Naive B cell (primary cell): ENCODE measurements around the gene PABPC1L. TPM values are rescaled to one million over a fixed set of nuclear protein-coding genes. Genes with fewer than 3 reads are reported as not detected.

Experiments
- ATAC-seq, 2 donors: fragments of 150-1000 bp; cut with Tn5 transposase; 2 replicates each; pipeline ENCODE4 v1.10.0; 2021; ENCODE audit warnings: low read depth in 2 of 2, mild to moderate bottlenecking in 2 of 2, moderate library complexity in 2 of 2
- DNase-seq: peaks from one replicate; pipeline ENCODE4 v3.0.0; 2022
- H3K27ac Mint-ChIP-seq, 6 donors: one replicate each; pipeline ENCODE4 v1.8.0; 2020 to 2022; ENCODE audit warnings: mild to moderate bottlenecking in 6 of 6, mixed read lengths in 6 of 6, moderate library complexity in 5 of 6, inconsistent platforms in 2 of 6
- H3K27me3 Mint-ChIP-seq, 3 donors: one replicate each; pipeline ENCODE4 v1.8.0; 2021 to 2022; ENCODE audit warnings: mixed read lengths in 3 of 3, mild to moderate bottlenecking in 1 of 3
- H3K36me3 Mint-ChIP-seq, 2 donors: one replicate each; pipeline ENCODE4 v1.8.0; 2020 to 2022; ENCODE audit warnings: mixed read lengths in 2 of 2, inconsistent platforms in 1 of 2, mild to moderate bottlenecking in 1 of 2
- H3K4me1 Mint-ChIP-seq, 3 donors: one replicate each; pipeline ENCODE4 v1.8.0; 2020 to 2022; ENCODE audit warnings: mixed read lengths in 3 of 3, inconsistent platforms in 1 of 3, mild to moderate bottlenecking in 1 of 3, moderate library complexity in 1 of 3
- H3K4me3 Mint-ChIP-seq, 8 donors: one replicate each; pipeline ENCODE4 v1.8.0; 2020 to 2022; ENCODE audit warnings: mild to moderate bottlenecking in 8 of 8, mixed read lengths in 8 of 8, moderate library complexity in 8 of 8, inconsistent platforms in 2 of 8
- H3K9me3 Mint-ChIP-seq, 7 donors: one replicate each; pipeline ENCODE4 v1.8.0; 2020 to 2022; ENCODE audit warnings: mixed read lengths in 7 of 7, mild to moderate bottlenecking in 5 of 7, inconsistent platforms in 2 of 7, moderate library complexity in 1 of 7
- polyA plus RNA-seq, 6 donors: library from polyadenylated mRNA; unstranded; fragments of 300-500 nt; fragmentation: Illumina TruSeq; gene quantifications; one replicate each; pipeline ENCODE4 v1.2.3, GENCODE V29; 2021; ENCODE audit warnings: low read depth in 6 of 6

Gene PABPC1L
- polyA plus RNA-seq, 6 donors from 2014 or later, result 0.75 to 5.2 (median 1.3) TPM; not detected in 1

- no peak overlapping the region for H3K4me3 Mint-ChIP-seq
- H3K36me3 Mint-ChIP-seq, result peaks cover 7 to 11% of the 10 kb centered on the region in 2 donors
- no peaks in the 10 kb centered on the region for H3K4me1 Mint-ChIP-seq
- ATAC-seq (no peak), DNase-seq (no peak)
- peak overlapping the region in 2 of 6 donors; percentile 9 to 86 for H3K27ac Mint-ChIP-seq
- H3K27me3 Mint-ChIP-seq, result no peaks in the 10 kb centered on the region
- H3K9me3 Mint-ChIP-seq, result no peaks in the 10 kb centered on the region
Observed at GRCh38 chr20:44936510-44936909, 26.6 kb downstream of the PABPC1L start.

GRCh38 chr20:44938637-44939036 is 28.8 kb downstream of the PABPC1L start:
- no peaks in the 10 kb centered on the region for H3K27me3 Mint-ChIP-seq
- DNase-seq, result no peak
- no peak overlapping the region for H3K4me3 Mint-ChIP-seq
- no peaks in the 10 kb centered on the region for H3K9me3 Mint-ChIP-seq
- peak overlapping the region in 1 of 6 donors; percentile 85 for H3K27ac Mint-ChIP-seq
- H3K36me3 Mint-ChIP-seq, result peaks cover 7 to 16% of the 10 kb centered on the region in 2 donors
- ATAC-seq, result no peak
- H3K4me1 Mint-ChIP-seq, result no peaks in the 10 kb centered on the region

GRCh38 chr20:44941120-44941691 is 31.3 kb downstream of the PABPC1L start:
- no peak overlapping the region for H3K4me3 Mint-ChIP-seq
- H3K4me1 Mint-ChIP-seq, result peaks cover 0 to under 1% (median 0%) of the 10 kb centered on the region in 3 donors
- DNase-seq (no peak), ATAC-seq (no peak)
- no peaks in the 10 kb centered on the region for H3K27me3 Mint-ChIP-seq
- peaks cover 7 to 10% of the 10 kb centered on the region in 2 donors for H3K36me3 Mint-ChIP-seq
- peak overlapping the region in 3 of 6 donors; percentile 24 to 79 (median 29) for H3K27ac Mint-ChIP-seq
- no peaks in the 10 kb centered on the region for H3K9me3 Mint-ChIP-seq

GRCh38 chr20:44942264-44942973 is 32.6 kb downstream of the PABPC1L start:
- peaks cover 7 to 15% of the 10 kb centered on the region in 2 donors for H3K36me3 Mint-ChIP-seq
- H3K9me3 Mint-ChIP-seq, result no peaks in the 10 kb centered on the region
- no peak for DNase-seq
- H3K27ac Mint-ChIP-seq, result peak overlapping the region in 2 of 6 donors; percentile 60 to 67
- no peak for ATAC-seq
- peaks cover 0 to 8% (median 3%) of the 10 kb centered on the region in 3 donors for H3K4me1 Mint-ChIP-seq
- H3K27me3 Mint-ChIP-seq, result no peaks in the 10 kb centered on the region
- no peak overlapping the region for H3K4me3 Mint-ChIP-seq

DNA sequence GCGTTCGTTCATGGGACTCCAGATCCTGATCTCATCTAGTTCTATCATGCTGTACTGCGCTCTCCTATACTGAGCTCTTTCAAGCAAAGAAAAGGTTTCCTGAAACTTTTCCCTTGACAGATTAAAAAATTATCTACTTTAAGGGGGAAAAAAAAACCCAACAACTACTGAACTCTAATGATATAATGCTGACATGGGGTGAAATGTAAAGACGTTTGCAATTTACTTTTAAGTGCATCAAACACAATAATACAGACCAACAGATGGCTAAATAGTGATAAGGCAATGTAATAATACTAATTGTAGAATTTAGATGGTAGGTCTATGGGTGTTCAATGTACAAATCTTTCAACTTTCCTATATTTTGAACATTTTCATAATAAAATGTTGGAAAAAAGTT is 34.0 kb downstream of the PABPC1L start:
- no peak overlapping the region for H3K4me3 Mint-ChIP-seq
- H3K27ac Mint-ChIP-seq, result peak overlapping the region in 2 of 6 donors; percentile 25 to 38
- H3K36me3 Mint-ChIP-seq, result peaks cover 7 to 24% of the 10 kb centered on the region in 2 donors

DNA sequence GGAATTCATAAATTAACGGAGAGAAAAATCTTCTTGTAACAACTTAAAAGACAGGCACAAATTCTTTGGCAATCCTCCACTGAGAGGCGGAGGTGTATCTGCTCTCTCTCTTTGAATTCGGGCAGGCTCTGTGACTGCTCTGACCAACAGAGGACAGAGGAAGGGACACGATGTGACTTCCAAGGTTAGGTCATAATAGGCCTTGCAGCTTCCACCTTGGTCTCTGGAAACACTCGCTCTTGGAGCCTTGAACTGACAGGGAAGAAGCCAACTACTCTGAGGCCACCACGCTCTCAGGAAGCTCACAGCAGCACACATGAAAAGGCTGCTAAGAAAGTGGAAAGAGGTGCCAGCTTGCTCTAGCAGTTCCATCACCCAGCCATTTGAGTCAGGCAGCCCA is 35.4 kb downstream of the PABPC1L start:
- H3K4me3 Mint-ChIP-seq, result no peak overlapping the region
- ATAC-seq (no peak), DNase-seq (no peak)
- no peaks in the 10 kb centered on the region for H3K9me3 Mint-ChIP-seq
- peaks cover 13 to 28% of the 10 kb centered on the region in 2 donors for H3K36me3 Mint-ChIP-seq
- peaks cover 0 to 8% (median 3%) of the 10 kb centered on the region in 3 donors for H3K4me1 Mint-ChIP-seq
- peak overlapping the region in 2 of 6 donors; percentile 21 to 47 for H3K27ac Mint-ChIP-seq
- no peaks in the 10 kb centered on the region for H3K27me3 Mint-ChIP-seq

More for the DNA sequence above, 34.0 kb downstream of the PABPC1L start:
- Mint-ChIP-seq H3K27me3 (no peaks in the 10 kb centered on the region), H3K4me1 (peaks cover 0 to 8% (median 3%) of the 10 kb centered on the region in 3 donors), H3K9me3 (no peaks in the 10 kb centered on the region)
- no peak for DNase-seq
- ATAC-seq, result no peak

- no peak for DNase-seq
- Mint-ChIP-seq H3K4me3 (no peak overlapping the region), H3K4me1 (peaks cover 0 to 8% (median 3%) of the 10 kb centered on the region in 3 donors), H3K27me3 (no peaks in the 10 kb centered on the region), H3K9me3 (no peaks in the 10 kb centered on the region), H3K27ac (peak overlapping the region in 2 of 6 donors; percentile 5 to 44), H3K36me3 (peaks cover 8 to 32% of the 10 kb centered on the region in 2 donors)
- ATAC-seq, result no peak
Observed at GRCh38 chr20:44946271-44946852, 36.5 kb downstream of the PABPC1L start.

DNA sequence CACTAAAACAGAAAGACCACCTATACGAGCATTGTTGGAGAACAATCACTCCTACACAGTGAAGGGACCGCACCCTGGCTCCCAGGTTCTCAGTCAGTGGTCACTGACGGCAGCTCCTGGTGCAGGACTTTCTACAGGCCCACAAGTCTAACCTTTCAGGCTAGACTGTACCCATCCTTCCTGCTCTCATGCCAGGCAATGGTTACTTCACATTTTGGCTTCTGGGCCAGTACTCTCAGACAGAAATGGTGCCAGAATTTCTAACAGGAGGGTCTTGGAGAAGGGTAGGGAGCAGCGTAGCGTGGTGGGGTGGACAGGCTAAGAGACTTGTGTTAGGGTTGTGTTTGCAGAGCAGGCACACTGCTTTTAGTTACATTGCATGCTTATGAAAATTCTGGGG is 38.2 kb downstream of the PABPC1L start:
- peaks cover 10 to 17% (median 11%) of the 10 kb centered on the region in 3 donors for H3K4me1 Mint-ChIP-seq
- H3K9me3 Mint-ChIP-seq, result no peaks in the 10 kb centered on the region
- no peak overlapping the region for H3K4me3 Mint-ChIP-seq
- H3K36me3 Mint-ChIP-seq, result peaks cover 18 to 40% of the 10 kb centered on the region in 2 donors
- peak overlapping the region in 2 of 6 donors; percentile 12 to 16 for H3K27ac Mint-ChIP-seq
- ATAC-seq (no peak), DNase-seq (no peak)
- H3K27me3 Mint-ChIP-seq, result no peaks in the 10 kb centered on the region

DNA sequence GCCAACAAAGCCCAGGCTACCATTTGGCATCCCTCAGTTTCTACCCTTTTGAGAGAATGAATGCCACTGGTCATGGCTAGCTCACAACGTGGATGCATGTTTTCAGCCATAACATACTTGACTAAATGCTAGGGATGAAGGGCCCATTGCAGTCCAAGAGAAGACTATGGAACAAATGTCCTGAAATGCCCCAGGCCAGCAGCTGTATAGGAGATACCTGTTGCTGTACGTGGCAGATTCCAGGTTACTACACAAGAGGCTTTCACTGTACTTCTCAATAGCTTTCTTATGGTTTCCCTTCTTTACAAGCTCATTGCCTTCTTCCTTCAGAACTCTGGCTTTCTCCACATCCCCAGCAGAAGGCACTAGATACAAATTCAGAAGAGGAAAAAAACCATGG is 38.7 kb downstream of the PABPC1L start:
- H3K27ac Mint-ChIP-seq, result peak overlapping the region in 5 of 6 donors; percentile 12 to 65 (median 16)
- H3K27me3 Mint-ChIP-seq, result no peaks in the 10 kb centered on the region
- DNase-seq (no peak), ATAC-seq (no peak)
- no peaks in the 10 kb centered on the region for H3K9me3 Mint-ChIP-seq
- peaks cover 22 to 43% of the 10 kb centered on the region in 2 donors for H3K36me3 Mint-ChIP-seq
- H3K4me1 Mint-ChIP-seq, result peaks cover 14 to 21% (median 15%) of the 10 kb centered on the region in 3 donors
- no peak overlapping the region for H3K4me3 Mint-ChIP-seq

GRCh38 chr20:44950368-44950767 is 40.5 kb downstream of the PABPC1L start:
- Mint-ChIP-seq H3K9me3 (no peaks in the 10 kb centered on the region), H3K4me3 (no peak overlapping the region), H3K27ac (peak overlapping the region in 2 of 6 donors; percentile 1 to 12), H3K4me1 (peaks cover 30 to 37% (median 33%) of the 10 kb centered on the region in 3 donors), H3K36me3 (peaks cover 34 to 52% of the 10 kb centered on the region in 2 donors), H3K27me3 (no peaks in the 10 kb centered on the region)
- ATAC-seq (no peak), DNase-seq (no peak)

- H3K36me3 Mint-ChIP-seq, result peaks cover 34 to 45% of the 10 kb centered on the region in 2 donors
- H3K27ac Mint-ChIP-seq, result peak overlapping the region in 5 of 6 donors; percentile 43 to 95 (median 67)
- H3K4me3 Mint-ChIP-seq, result no peak overlapping the region
- H3K4me1 Mint-ChIP-seq, result peaks cover 46 to 53% (median 52%) of the 10 kb centered on the region in 3 donors
- ATAC-seq (no peak), DNase-seq (no peak)
- H3K9me3 Mint-ChIP-seq, result no peaks in the 10 kb centered on the region
- H3K27me3 Mint-ChIP-seq, result no peaks in the 10 kb centered on the region
Observed at GRCh38 chr20:44952731-44953130, 42.9 kb downstream of the PABPC1L start.

DNA sequence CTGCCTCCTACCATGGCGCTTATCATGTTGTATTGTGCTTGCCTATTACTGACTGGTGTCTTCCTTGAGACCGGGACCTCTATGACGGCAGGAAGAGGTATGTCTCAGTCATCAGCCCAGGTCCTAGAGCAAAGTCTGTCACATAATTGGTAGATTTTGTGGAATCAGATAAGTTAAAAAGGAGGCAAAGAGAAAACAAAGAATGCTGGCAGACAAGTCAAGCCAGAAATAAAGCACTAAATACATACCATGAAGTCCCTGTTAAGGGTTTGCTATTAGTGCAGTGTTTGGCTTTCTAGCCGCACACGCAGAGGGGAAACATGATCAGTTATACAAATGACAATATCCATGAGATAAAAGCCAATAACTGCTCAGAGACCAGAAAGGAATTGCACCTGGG is 44.4 kb downstream of the PABPC1L start:
- peak overlapping the region in 3 of 6 donors; percentile 16 to 80 (median 67) for H3K27ac Mint-ChIP-seq
- no peaks in the 10 kb centered on the region for H3K9me3 Mint-ChIP-seq
- no peak for ATAC-seq
- H3K4me3 Mint-ChIP-seq, result peak overlapping the region in 1 of 8 donors; percentile 67
- no peaks in the 10 kb centered on the region for H3K27me3 Mint-ChIP-seq
- peaks cover 61 to 68% (median 67%) of the 10 kb centered on the region in 3 donors for H3K4me1 Mint-ChIP-seq
- DNase-seq, result no peak
- peaks cover 34 to 37% of the 10 kb centered on the region in 2 donors for H3K36me3 Mint-ChIP-seq

GRCh38 chr20:44955270-44955669 is 45.4 kb downstream of the PABPC1L start:
- Mint-ChIP-seq H3K4me1 (peaks cover 68 to 75% (median 74%) of the 10 kb centered on the region in 3 donors), H3K27ac (peak overlapping the region; percentile 68 to 95 (median 92)), H3K36me3 (peaks cover 28 to 33% of the 10 kb centered on the region in 2 donors)

More at GRCh38 chr20:44955270-44955669, 45.4 kb downstream of the PABPC1L start:
- no peak for DNase-seq
- Mint-ChIP-seq H3K4me3 (peak overlapping the region; percentile 22 to 85 (median 65)), H3K27me3 (no peaks in the 10 kb centered on the region), H3K9me3 (no peaks in the 10 kb centered on the region)
- peak; percentile 13 to 16 for ATAC-seq
